Cardiac fibroblast (primary cell): ENCODE data around the gene RGPD4.

Experiments used
- DNase-seq, 2 donors: peaks; one replicate each; pipeline versions ENCODE4 v3.0.0 to v3.0.0-alpha.2; 2010; ENCODE audit warnings: low read depth in 2 of 2
- H3K4me3 ChIP-seq, 2 donors: replicated peaks in 1 of 2; 1 replicate in 1 of 2; 2 replicates in 1 of 2; pipeline ENCODE4 v1.5.1; 2011; ENCODE audit warnings: low read depth in 2 of 2, low read length in 2 of 2, mild to moderate bottlenecking in 2 of 2, moderate library complexity in 1 of 2
- CTCF ChIP-seq: IDR thresholded peaks from one replicate; pipeline ENCODE4 v1.5.1; 2011; ENCODE audit warnings: low read depth, mild to moderate bottlenecking, low read length, inconsistent platforms

RGPD4 gene

GRCh38 chr2:107931412-107931811 is 104.7 kb downstream of the RGPD4 start:
- no peak for DNase-seq
- TF ChIP-seq CTCF: no peak
- no peak overlapping the region for H3K4me3 ChIP-seq

- peak; percentile 45 to 59 for DNase-seq
- no peak for TF ChIP-seq CTCF
- no peak overlapping the region for H3K4me3 ChIP-seq
These were observed 105.8 kb downstream of the RGPD4 start for GRCh38 chr2:107932488-107932887.

GRCh38 chr2:107932979-107933378 is 106.3 kb downstream of the RGPD4 start:
- peak; percentile 34 to 38 for DNase-seq
- peak; percentile 42 for TF ChIP-seq CTCF
- H3K4me3 ChIP-seq: no peak overlapping the region

GRCh38 chr2:107936433-107937359 is 110.0 kb downstream of the RGPD4 start:
- no peak overlapping the region for H3K4me3 ChIP-seq
- peak in 1 of 2 donors; percentile 24 for DNase-seq
- peak; percentile 9 for TF ChIP-seq CTCF
